Calu3 (cell line): ENCODE measurements around the gene CACNA1H. TPM values are rescaled to one million over a fixed set of nuclear protein-coding genes. Genes with fewer than 3 reads are reported as not detected.

Experiments used
- BruUV-seq: library from RNA; stranded (reverse); fragments of 400-500 nt; replicated peaks from 2 replicates; lab custom pipeline; 2021; lab: Mats Ljungman, UMichigan
- CTCF ChIA-PET: fragments of 300-600 bp; sonication (Branson Sonifier 250); formaldehyde crosslinking; loops from one replicate; lab custom pipeline; 2022; ENCODE audit warnings: antibody characterized with exemption; lab: Charles Lee
- DNase-seq: peaks from one replicate; pipeline ENCODE4 v3.0.0; 2022
- H3K27ac Mint-ChIP-seq: one replicate; pipeline ENCODE4 v1.8.0; 2022; ENCODE audit warnings: mixed read lengths; ENCODE audit not compliant: unreplicated experiment
- H3K27me3 Mint-ChIP-seq: one replicate; pipeline ENCODE4 v1.8.0; 2022; ENCODE audit warnings: mixed read lengths; ENCODE audit not compliant: unreplicated experiment
- H3K36me3 Mint-ChIP-seq: one replicate; pipeline ENCODE4 v1.8.0; 2022; ENCODE audit warnings: mild to moderate bottlenecking, moderate library complexity, mixed read lengths; ENCODE audit not compliant: insufficient read depth, unreplicated experiment
- H3K4me1 Mint-ChIP-seq: one replicate; pipeline ENCODE4 v1.8.0; 2022; ENCODE audit warnings: mild to moderate bottlenecking, low read depth, mixed read lengths; ENCODE audit not compliant: unreplicated experiment
- H3K4me3 Mint-ChIP-seq: one replicate; pipeline ENCODE4 v1.8.0; 2022; ENCODE audit warnings: mild to moderate bottlenecking, low read depth, moderate library complexity, mixed read lengths; ENCODE audit not compliant: unreplicated experiment
- H3K9me3 Mint-ChIP-seq: one replicate; pipeline ENCODE4 v1.8.0; 2022; ENCODE audit warnings: low read depth, mixed read lengths; ENCODE audit not compliant: unreplicated experiment
- intact Hi-C: fragments of 100-400 bp; cut with micrococcal nuclease; formaldehyde crosslinking; loops from one replicate; pipeline ENCODE4 v1.10.0; 2022; ENCODE audit not compliant: unreplicated experiment
- total RNA-seq: library from RNA; stranded (reverse); gene quantifications from 2 replicates; pipeline ENCODE4 v1.2.3, GENCODE V29; 2022
- TF ChIP-seq, protein P1 (sequence below): fragments of 200-600 bp; IDR thresholded peaks from one replicate; pipeline ENCODE4 v1.8.0; 2022; ENCODE audit warnings: antibody characterized with exemption; ENCODE audit not compliant: unreplicated experiment

Gene CACNA1H
- total RNA-seq, 1 experiment from 2014 or later = not detected

DNA sequence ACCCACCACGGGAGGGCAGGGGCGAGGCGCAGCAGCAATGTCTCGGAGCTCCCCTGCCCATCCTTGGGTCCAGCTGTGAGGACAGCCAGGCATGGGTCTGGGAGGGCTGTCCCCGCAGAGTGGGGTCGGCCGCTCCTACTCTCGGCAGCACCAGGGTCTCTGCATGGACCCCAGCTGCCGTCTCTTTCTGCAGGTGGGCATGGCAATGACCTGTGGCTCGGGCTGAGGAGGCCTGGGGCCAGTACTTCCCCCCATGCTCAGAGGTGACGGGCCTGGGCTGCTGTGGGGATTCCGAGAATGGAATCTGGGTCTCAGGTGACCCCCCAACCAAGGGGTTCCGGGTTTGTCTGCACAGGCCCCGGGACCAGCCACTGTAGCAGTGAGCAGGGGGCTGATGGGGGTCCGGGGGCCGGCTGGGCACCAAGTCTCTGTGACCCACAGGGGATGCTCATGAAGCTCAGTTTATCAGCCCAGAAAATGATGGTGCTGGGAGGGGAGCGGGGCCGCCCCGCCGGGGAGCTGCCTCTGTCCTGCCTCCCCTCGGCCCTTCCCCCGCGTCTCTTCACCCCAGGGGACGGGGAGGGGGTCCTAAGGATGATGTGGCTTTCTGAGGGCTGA, 23.5 kb downstream of the CACNA1H start:
- Mint-ChIP-seq H3K4me1 (peaks cover 8% of the 10 kb centered on the region), H3K9me3 (no peaks in the 10 kb centered on the region), H3K36me3 (no peaks in the 10 kb centered on the region), H3K27me3 (peaks cover 89% of the 10 kb centered on the region), H3K27ac (no peak overlapping the region), H3K4me3 (no peak overlapping the region)
- DNase-seq = no peak
- intact Hi-C loops = no loop called here
- TF ChIP-seq, protein P1, sequence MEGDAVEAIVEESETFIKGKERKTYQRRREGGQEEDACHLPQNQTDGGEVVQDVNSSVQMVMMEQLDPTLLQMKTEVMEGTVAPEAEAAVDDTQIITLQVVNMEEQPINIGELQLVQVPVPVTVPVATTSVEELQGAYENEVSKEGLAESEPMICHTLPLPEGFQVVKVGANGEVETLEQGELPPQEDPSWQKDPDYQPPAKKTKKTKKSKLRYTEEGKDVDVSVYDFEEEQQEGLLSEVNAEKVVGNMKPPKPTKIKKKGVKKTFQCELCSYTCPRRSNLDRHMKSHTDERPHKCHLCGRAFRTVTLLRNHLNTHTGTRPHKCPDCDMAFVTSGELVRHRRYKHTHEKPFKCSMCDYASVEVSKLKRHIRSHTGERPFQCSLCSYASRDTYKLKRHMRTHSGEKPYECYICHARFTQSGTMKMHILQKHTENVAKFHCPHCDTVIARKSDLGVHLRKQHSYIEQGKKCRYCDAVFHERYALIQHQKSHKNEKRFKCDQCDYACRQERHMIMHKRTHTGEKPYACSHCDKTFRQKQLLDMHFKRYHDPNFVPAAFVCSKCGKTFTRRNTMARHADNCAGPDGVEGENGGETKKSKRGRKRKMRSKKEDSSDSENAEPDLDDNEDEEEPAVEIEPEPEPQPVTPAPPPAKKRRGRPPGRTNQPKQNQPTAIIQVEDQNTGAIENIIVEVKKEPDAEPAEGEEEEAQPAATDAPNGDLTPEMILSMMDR = no peak
- no TSS peak for BruUV-seq
- CTCF ChIA-PET = no interaction called here

- Mint-ChIP-seq H3K4me1 (peaks cover 8% of the 10 kb centered on the region), H3K27ac (no peak overlapping the region), H3K9me3 (no peaks in the 10 kb centered on the region), H3K27me3 (peaks cover 89% of the 10 kb centered on the region), H3K4me3 (no peak overlapping the region), H3K36me3 (no peaks in the 10 kb centered on the region)
- CTCF ChIA-PET = no interaction called here
- no TSS peak for BruUV-seq
- intact Hi-C loops = no loop called here
- TF ChIP-seq, protein P1 = no peak
- no peak for DNase-seq
Observed at GRCh38 chr16:1177053-1177452, 24.1 kb downstream of the CACNA1H start.

DNA sequence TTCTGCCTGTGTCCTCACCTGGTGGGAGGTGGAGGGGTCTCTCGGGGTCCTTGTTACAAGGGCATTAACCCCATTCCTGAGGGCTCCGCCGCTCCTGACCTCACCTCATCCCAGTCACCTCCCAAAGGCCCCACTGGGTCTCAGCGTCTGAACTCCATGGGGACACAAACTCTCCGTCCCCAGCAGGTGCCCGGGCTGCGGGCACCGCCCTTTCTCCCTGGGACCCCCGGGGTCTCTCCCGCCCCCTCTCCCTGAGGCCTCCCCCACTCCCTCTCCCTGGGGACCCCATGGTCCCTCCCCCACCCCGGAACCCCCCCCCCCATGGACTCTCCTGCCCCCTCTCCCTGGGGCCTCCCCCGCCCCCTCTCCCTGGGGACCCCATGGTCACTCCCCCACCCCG, 24.8 kb downstream of the CACNA1H start:
- CTCF ChIA-PET = no interaction called here
- H3K4me1 Mint-ChIP-seq = peaks cover 6% of the 10 kb centered on the region
- H3K27ac Mint-ChIP-seq = no peak overlapping the region
- TF ChIP-seq, protein P1 = no peak
- BruUV-seq = no TSS peak
- peaks cover 88% of the 10 kb centered on the region for H3K27me3 Mint-ChIP-seq
- intact Hi-C loops = no loop called here
- H3K4me3 Mint-ChIP-seq = no peak overlapping the region
- DNase-seq = no peak
- no peaks in the 10 kb centered on the region for H3K36me3 Mint-ChIP-seq
- H3K9me3 Mint-ChIP-seq = no peaks in the 10 kb centered on the region

DNA sequence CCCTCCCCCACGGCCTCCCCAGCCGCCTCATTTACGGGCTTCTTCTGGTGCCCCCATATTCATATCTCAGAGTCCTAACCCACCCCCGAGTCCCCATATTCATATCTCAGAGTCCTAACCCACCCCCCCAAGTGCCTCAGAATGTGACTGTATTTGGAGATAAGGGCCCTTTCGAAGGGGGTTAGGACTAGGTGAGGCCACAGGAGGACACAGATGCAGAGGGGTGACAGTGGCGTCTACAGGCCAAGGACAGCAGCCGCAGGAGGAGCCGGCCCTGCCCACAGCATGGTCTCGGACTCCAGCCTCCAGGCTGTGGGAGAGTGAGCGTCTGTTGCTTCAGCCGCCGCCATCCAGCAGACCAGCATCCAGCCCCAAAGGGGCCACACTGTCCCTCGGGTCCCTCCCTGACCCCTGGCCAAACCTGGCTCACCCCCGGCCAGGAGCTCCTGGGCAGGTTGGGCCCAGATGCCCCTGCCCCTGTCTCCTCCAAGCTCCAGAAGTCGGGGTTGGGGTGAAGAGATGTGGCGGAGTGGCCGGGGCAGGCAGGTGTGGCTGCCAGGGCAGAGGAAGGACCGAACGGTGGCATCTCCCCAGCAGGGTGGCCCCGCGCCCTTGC, 25.5 kb downstream of the CACNA1H start:
- CTCF ChIA-PET = no interaction called here
- no TSS peak for BruUV-seq
- intact Hi-C loops = no loop called here
- DNase-seq = no peak
- no peaks in the 10 kb centered on the region for H3K36me3 Mint-ChIP-seq
- TF ChIP-seq, protein P1 = no peak
- H3K27ac Mint-ChIP-seq = no peak overlapping the region
- H3K27me3 Mint-ChIP-seq = peaks cover 85% of the 10 kb centered on the region
- no peaks in the 10 kb centered on the region for H3K4me1 Mint-ChIP-seq
- H3K4me3 Mint-ChIP-seq = no peak overlapping the region
- no peaks in the 10 kb centered on the region for H3K9me3 Mint-ChIP-seq
